ENCODE data around the gene FBXL13.
"Not testable (repeated sequence)": the region's sequence is repeated elsewhere in the genome, so short reads cannot be mapped to it uniquely, and the experiment has no call there.

The FBXL13 gene

DNA sequence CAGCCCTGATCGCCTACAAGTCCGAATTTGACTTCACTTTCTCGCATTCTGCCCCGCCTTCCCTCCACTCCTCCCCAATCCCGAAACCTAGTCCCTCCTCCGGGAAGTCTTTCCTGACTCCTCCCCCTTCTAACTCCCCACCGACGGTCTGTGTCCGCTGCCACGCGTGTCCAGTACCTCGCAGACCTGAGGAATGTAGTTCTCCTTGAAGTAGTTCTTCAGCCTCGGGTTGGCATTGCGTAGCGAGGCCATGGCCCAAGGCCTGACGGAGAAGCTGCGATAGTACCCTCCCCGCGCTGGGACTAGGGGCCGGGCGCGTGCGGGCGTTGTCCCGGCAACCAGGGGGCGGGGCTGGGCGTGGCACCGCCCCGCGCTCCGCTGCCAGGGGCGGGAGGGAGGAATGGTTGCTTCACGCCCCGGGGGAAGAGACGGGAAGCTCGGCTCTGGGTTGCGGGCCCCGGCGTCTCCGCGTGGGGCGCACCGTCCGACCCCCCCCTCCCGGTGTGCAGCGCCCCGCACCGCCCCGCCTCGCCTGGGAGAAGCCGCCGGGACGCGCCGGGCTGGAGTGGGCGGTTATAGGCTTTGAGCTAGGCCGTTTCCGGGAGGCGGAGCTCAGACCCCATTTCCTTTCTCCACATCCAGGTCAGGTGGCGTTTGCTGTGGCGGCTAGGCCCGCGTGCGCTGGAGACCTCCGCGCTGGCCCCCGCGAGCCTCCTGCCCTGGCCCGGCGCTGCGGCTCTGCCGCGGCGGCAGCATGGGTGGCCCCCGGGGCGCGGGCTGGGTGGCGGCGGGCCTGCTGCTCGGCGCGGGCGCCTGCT is at the start of gene FBXL13, which contains the start of gene ARMC10:
FBXL13 (minus strand) TSS at position 278 of the 818 bp plus-strand sequence.
ARMC10 (plus strand) TSS at position 622 of the 818 bp plus-strand sequence; CDS start at position 755, 133 bp downstream.
- peak; percentile 92 for DNase-seq (ENCODE audit: low spot score)

DNA sequence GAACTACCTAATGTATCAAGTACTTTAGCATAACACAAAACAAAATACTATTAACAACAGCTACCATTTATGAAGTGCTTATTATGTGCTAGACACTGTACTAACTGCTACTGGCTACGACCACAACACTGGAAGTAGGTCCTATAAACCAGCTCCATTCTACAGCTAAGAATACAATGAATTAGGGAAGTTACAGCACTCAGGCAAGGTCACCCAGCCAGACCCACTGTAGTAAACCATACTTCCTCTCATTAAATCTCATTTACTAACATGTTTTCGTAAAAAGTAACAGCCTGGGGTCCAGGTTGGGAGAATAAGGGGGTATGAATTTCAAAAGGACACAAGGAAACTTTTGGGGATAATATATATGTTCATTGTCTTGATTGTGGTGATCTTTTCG is 48.9 kb upstream of the FBXL13 start:
- DNase-seq (ENCODE audit: low spot score), result no peak

DNA sequence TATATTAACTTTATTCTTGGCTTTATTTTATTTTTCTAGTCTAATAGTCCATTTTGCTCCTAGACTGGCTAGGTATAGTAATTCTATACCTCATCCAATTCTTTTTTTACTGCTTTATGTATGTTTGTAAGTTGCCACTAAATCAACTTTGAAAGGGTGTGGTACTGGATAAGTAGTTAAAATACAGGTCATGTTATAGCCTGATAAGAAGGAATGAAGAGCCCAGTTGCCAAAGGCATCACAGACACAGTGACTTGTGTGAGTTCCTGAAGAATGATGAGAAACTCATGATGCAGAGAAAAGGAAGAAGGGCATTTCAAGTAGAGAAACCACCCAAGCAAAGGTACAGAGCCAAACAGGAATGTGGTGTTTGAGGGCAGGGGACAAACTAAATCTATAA is 47.0 kb upstream of the FBXL13 start:
- peak; percentile 88 for DNase-seq (ENCODE audit: low spot score)

DNA sequence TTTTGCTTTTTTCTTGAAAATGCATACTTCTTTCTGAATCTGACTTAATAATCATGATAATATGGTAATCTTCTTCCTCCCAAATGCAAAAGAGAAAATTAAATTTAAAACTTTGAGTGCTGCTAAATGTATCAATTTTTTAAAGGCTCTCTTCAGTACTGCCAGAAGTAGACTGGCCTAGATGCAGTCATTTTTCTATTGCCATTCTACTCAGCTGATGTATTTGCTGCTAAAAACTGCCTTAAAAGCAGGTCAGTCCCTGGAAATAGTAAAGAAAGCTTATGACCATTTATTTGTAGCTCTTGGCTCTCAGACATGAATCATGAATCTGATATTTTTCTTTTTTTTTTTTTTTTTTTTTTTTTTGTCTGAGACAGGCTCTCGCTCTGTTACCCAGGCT is 45.8 kb upstream of the FBXL13 start:
- no peak for DNase-seq (ENCODE audit: low spot score)

DNA sequence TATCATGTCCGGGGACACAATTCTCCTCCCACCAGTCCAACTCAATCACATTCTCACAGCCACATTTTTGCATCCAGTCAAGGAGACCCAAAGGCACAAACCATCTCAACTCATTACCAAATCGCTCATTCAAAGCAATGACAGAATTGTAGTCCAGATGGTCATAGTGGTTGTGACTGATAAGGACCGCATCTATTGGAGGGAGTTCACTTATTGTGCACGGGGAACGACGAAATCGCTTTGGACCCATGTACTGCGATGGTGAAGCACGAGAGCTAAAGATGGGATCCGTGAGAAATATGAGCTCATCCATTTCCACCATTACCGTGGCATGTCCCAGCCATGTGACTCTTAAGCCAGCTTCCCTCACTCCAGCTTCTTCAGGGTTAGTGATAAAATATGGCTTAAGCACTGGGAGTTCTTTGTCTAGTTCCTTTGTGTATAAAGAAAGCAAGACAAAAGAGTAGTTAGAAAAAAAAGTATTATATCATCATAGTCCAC is 45.2 kb upstream of the FBXL13 start:
- peak; percentile 37 for DNase-seq (ENCODE audit: low spot score)

DNA sequence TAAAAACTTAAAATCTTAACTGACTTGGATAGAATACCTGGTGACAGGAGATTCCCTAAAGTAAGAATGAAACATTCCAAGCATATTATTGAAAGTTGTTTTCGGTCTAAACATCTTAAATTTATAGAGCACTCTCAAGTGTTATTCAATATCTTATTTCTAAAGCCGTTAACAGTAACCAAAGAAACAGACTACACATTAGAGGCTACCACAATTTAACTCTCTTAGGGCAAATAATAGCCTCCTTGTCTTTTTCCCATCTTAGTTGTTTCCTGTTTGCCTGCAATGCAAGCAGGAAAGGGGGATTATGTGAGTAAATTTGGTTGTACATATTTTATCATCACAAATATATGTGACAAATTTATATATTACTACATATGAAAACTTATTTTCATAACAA is 42.9 kb upstream of the FBXL13 start:
- DNase-seq (ENCODE audit: low spot score), result no peak

DNA sequence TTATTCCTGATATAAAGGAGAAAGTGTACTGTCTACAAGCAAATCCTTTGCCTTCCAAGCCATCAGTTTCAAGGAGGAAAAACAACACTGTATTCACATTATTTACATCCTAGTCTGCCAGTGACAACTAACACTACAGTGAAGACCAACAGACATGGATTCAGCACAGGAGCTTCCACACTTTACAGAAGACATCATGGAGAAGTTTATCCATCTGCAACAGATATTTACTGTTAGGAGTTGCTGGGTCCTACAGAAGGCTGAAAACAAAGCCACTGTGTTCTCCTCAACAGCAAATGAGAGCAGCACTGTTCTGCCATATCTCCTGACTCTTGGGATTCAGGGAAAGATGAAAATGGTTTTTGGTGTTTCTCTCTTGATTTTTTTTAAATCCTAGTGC is 42.4 kb upstream of the FBXL13 start:
- DNase-seq (ENCODE audit: low spot score), result no peak

DNA sequence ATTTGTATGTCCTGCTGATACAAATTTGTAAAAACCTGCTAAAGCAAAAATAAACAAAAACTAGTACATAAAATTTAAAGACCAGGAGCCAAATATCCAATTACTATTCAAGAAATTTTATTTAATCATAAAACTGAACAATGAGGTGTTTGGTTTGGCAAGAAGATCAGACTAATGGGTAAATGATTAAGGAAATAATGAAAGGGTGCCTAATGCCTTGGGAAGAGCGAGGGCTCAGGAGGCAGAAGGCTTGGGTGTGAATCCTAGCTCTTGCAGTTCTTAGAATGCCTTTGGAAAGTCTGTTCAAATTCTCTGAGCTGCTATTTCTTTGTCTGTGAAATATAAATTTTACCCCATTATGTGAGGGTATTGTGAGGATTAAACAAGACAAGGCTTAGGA is 41.9 kb upstream of the FBXL13 start:
- no peak for DNase-seq (ENCODE audit: low spot score)

DNA sequence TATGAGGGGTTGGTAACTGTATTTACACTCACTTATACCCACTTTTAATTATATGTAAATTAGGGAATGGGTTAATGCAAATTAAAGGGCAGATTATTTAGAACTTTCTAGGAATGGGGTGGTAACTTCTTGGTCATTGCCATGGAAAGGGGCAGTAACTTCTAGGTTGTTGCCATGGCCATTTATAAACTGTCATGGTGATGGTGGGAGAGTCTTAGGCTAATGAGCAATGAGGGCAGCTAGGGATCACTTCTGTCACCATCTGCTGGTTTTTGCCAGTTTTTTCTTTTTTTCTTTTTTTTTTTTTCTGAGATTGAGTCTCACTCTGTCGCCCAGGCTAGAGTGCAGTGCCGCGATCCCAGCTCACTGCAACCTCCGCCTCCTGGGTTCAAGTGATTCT is 41.2 kb upstream of the FBXL13 start:
- no peak for DNase-seq (ENCODE audit: low spot score)

DNA sequence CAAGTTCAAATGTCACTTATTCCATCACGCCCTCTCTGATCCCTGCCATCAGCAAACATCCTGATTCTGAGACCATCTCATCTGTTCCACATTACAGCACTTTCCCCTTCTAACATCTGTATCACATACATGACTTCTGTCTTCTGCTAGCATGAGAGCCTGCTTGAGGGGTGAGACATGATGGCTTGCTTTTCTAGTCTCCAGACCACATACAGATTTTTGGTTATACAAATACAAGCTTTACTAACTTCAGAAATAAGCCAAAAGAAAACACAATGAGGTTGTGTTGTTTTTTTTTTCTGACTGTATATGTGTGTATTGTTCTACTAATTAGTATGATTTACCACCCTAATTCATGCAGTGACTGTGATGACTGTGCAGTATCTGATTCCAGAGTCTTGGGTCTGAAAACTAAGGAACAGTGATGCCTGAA is 40.0 kb upstream of the FBXL13 start:
- no peak for DNase-seq (ENCODE audit: low spot score)

DNA sequence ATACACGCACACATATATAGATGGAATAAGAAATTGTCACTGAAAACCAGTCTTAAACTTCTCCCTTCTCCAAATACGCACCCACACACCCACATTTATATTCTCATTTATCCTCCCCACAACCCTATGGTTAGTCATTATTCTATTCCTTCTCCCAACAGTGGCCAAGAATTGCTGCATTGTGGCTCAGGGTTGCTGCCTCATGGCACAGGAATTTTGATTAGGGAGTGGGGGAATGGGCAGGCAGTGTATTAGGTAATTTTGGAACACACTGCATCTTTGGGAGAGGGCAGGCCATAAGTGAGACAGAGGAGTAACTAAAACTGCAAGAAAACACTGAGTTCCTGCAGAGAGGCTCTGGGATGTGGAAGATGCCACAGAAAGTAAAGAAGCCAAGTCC is 38.6 kb upstream of the FBXL13 start:
- DNase-seq (ENCODE audit: low spot score), result no peak

DNA sequence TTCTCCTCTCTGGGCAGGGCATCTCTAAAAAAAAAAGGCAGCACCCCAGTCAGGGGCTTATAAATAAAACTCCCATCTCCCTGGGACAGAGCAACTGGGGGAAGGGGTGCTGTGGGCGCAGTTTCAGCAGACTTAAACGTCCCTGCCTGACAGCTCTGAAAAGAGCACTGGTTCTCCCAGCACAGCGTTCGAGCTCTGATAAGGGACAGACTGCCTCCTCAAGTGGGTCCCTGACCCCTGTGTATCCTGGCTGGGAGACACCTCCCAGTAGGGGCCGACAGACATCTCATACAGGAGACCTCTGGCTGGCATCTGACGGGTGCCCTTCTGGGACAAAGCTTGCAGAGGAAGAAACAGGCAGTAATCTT is 32.1 kb upstream of the FBXL13 start:
- not testable (repeated sequence) for DNase-seq (ENCODE audit: low spot score)

DNA sequence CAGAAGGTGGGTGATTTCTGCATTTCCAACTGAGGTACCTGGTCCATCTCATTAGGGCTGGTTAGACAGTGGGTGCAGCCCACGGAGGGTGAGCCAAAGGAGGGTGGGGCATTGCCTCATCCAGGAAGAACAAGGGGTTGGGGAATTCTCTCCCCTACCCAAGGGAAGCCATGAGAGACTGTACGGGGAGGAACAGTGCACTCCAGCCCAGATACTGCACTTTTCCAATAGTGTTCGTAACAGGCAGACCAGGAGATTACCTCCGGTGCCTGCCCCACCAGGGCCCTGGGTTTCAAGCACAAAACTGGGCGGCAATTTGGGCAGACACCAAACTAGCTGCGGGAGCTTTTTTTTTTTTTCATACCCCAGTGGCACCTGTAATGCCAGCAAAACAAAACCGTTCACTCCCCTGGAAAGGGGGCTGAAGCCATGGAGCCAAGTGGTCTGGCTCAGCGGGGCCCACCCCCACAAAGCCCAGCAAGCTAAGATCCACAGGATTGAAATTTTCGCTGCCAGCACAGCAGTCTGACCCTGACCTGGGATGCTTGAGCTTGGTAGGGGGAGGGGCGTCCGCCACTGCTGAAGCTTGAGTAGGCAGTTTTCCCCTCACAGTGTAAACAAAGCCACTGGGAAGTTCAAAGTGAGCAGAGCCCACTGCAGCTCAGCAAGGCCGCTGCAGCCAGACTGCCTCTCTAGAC is 31.6 kb upstream of the FBXL13 start:
- DNase-seq (ENCODE audit: low spot score), result no peak

DNA sequence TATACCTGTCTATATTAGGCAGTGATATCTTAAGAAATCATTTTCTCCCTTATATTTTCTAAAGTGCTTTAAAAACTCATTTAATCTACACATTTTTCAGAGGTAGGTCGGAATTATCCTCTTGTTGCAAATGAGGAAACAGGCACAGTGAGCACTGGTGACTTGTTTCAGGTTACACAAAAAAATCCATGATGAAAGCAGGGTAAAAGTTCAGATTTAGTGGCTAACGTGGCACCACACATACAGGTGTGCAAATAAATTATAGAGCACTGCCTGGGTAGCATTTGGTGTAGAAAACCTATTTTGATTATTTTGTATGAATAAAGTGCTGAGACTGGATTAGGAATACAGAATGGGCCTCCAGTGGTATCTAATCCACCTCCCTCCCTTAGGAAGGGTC is 26.9 kb upstream of the FBXL13 start:
- no peak for DNase-seq (ENCODE audit: low spot score)

DNA sequence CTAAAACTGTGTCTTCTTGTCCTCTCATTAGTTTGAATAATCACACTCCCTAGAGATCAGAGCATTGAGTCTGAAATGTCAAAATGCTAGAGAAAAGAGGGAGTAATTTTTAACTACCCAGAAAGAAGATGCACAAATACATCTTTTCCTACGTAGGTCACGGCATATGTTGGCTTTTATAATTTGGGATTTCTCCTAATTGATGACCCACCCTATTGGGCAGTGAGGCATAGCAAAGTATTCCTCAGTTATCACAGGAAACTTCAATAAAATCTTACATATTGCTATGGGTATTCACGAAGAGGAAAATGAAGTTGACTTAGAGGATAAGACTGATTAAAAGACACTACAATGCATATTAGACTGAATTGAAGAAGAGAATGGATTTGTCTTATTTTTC is 25.8 kb upstream of the FBXL13 start:
- DNase-seq (ENCODE audit: low spot score), result no peak

DNA sequence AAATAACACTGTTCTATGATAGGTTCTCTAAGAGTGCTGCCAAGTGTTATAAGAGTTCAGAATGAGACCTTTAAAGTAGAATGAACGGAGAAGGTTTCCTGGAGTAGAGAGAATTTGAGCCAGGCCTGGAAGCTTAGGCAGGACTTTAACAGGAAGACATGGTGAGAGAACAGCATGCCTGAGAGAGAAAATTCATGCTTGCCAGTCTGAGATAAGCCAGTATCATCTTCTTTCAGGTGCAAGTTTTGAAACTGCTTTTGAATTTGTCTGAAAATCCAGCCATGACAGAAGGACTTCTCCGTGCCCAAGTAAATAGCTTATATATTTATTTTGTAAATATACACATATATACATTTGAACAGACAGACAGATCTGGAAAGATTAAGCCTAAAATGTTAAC is 22.4 kb upstream of the FBXL13 start:
- peak; percentile 73 for DNase-seq (ENCODE audit: low spot score)

DNA sequence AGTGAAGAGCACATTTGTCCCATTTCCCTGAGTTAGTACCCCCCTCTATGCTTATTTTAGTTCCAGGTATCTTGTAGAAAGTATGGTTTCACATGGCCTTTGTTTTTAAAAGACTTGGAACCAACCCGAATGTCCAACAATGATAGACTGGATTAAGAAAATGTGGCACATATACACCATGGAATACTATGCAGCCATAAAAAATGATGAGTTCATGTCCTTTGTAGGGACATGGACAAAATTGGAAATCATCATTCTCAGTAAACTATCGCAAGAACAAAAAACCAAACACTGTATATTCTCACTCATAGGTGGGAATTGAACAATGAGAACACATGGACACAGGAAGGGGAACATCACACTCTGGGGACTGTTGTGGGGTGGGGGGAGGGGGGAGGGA is 21.0 kb upstream of the FBXL13 start:
- DNase-seq (ENCODE audit: low spot score), result not testable (repeated sequence)

DNA sequence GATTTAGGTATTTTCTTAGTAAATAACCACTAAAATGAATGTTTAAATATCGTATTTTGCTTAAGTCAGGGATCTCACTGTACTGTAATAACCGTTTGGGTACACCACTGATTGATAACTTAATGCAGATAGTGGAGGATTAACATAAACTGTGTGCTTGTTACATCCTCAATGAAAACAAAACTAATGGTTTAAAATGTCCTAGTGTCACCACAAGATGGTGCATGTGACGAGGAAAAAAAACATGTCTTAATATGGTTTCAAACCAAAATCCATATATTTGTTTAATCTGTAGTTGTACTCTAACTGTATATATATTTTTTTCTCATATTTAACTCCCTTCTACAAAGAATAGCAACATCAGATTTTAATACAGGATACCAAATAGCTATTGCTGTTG is 19.5 kb upstream of the FBXL13 start:
- DNase-seq (ENCODE audit: low spot score), result peak; percentile 66

DNA sequence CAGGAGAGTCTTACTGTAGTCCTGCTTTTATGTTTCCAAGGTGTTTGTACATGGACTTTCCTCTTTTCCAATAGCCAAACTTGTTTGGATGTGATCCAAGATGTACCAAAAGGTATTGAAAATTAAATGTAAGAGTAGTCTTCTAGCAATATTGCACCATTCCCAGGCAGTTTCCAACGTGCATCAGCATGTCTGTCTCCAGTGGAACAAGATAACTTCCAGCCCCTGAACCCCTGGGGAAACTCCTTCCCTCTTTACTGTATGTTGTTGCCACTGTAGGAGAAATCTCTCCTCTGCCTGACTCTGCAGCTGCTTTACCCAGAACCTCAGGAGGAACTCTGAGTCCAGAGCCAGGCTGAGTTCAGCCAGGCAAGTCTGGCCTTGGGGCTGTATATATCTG is 18.8 kb upstream of the FBXL13 start:
- no peak for DNase-seq (ENCODE audit: low spot score)

DNA sequence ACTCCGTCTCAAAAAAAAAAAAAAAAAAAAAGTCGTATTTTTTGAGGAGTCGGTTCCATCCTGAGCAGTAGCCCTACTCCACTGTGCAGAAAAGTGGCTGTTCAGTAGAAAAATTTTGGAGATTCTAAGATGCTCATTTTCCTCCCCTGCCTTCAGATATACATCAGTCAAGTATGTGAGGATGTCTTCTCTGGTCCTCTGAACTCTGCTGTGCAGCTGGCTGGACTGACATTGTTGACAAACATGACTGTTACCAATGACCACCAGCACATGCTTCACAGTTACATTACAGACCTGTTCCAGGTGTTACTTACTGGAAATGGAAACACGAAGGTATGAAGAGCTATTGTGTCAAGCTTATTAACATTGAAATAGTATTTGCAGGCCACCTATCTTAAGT is 17.7 kb upstream of the FBXL13 start:
- DNase-seq (ENCODE audit: low spot score), result not testable (repeated sequence)

DNA sequence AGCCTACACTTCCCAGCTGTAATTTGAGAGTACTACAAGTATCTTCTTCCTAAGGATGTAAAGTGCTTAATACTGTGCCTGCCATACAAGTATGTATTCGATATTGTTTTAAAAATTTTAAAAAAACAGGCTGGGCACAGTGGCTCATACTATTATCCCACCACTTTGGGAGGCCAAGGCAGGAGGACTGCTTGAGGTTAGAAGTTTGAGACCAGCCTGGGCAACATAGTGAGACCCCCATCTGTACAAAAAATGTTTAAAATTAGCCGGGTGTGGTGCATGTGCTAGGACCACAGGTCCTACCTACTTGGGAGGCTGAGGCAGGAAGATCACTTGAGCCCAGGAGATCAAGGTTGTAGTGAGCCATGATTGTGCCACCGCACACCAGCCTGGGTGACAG is 8.6 kb upstream of the FBXL13 start:
- no peak for DNase-seq (ENCODE audit: low spot score)

DNA sequence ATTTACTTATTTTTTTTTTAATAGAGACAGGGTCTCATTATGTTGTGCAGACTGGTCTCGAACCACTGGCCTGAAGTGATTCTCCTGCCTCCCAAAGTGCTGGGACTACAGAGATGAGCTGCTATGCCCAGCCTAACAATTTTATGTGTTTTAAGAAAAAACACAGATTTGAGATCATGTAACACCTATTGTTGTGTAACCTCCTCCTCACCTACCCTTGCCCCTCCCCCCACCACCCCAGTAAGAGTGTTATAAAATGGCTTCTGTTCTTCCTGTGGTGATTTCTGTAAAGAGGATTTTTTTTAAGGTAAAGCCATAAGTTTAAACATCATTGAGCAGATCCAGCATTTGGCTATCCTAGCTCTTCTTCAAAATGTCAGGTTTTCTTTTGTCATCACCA is 7.9 kb upstream of the FBXL13 start:
- DNase-seq (ENCODE audit: low spot score), result no peak

DNA sequence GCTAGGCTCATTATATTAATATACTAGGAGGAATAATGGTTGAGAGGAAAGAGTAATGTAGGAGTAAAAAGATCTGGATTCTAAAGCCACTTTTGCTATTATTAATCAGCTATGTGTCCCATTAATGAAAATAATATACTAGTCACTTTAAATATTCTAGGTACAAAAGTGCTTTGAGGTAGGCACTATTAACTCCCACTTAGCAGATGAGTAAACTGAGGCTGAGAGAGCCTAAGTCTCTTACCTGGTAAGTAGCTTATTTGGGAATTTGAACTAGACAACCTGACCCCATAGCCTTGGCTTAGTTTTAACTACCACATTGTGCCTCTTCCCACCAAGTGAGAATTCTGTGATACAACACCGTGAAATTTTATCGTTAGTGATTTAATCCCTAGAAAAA is 6.3 kb upstream of the FBXL13 start:
- no peak for DNase-seq (ENCODE audit: low spot score)
